NCI-H2029 (cell line): ENCODE results near the gene PTPRN2.
"Not testable (repeated sequence)": the region's sequence is repeated elsewhere in the genome, so short reads cannot be mapped to it uniquely, and the experiment has no call there.

Experiments used
- DNase-seq: peaks from one replicate; lab custom pipeline; 2025; lab: John Stamatoyannopoulos, UW

PTPRN2 gene

GRCh38 chr7:157729566-157729965 is 858.1 kb downstream of the PTPRN2 start:
- no peak for DNase-seq

- DNase-seq, result no peak
Observed at GRCh38 chr7:157727964-157728615, 859.5 kb downstream of the PTPRN2 start.

GRCh38 chr7:157726764-157727163 is 860.9 kb downstream of the PTPRN2 start:
- DNase-seq, result no peak

GRCh38 chr7:157725312-157725711 is 862.3 kb downstream of the PTPRN2 start:
- DNase-seq, result not testable (repeated sequence)

- DNase-seq, result no peak
Observed at GRCh38 chr7:157723205-157723604, 864.4 kb downstream of the PTPRN2 start.

- no peak for DNase-seq
Observed at GRCh38 chr7:157722137-157723060, 865.2 kb downstream of the PTPRN2 start.

- DNase-seq, result no peak
Observed at GRCh38 chr7:157721468-157722136, 866.0 kb downstream of the PTPRN2 start.

GRCh38 chr7:157719705-157720655 is 867.6 kb downstream of the PTPRN2 start:
- DNase-seq, result no peak

- DNase-seq, result no peak
Observed at GRCh38 chr7:157719008-157719682, 868.5 kb downstream of the PTPRN2 start.

- no peak for DNase-seq
Observed at GRCh38 chr7:157718303-157719007, 869.2 kb downstream of the PTPRN2 start.

- DNase-seq, result no peak
Observed at GRCh38 chr7:157717211-157718174, 870.1 kb downstream of the PTPRN2 start.

GRCh38 chr7:157715938-157716280 is 871.7 kb downstream of the PTPRN2 start:
- no peak for DNase-seq

- DNase-seq, result no peak
Observed at GRCh38 chr7:157715071-157715937, 872.3 kb downstream of the PTPRN2 start.

GRCh38 chr7:157714166-157715070 is 873.2 kb downstream of the PTPRN2 start:
- no peak for DNase-seq

- DNase-seq, result no peak
Observed at GRCh38 chr7:157713591-157713990, 874.0 kb downstream of the PTPRN2 start.

- DNase-seq, result no peak
Observed at GRCh38 chr7:157712666-157713235, 874.9 kb downstream of the PTPRN2 start.

- DNase-seq, result no peak
Observed at GRCh38 chr7:157711353-157711888, 876.2 kb downstream of the PTPRN2 start.
